PFSK-1 (cell line): Measurements from ENCODE around the gene RPA1.

Source experiments
- FOXP2 ChIP-seq: optimal IDR thresholded peaks from 2 replicates; pipeline ENCODE3; 2011; ENCODE audit warnings: borderline replicate concordance, control low read depth, inconsistent platforms; ENCODE audit not compliant: insufficient read depth; ENCODE audit errors: extremely low read length, extremely low read depth
- POLR2AphosphoS5 ChIP-seq: IDR thresholded peaks from 2 replicates; pipeline ENCODE4 v1.6.1; 2012; ENCODE audit warnings: low read depth, mild to moderate bottlenecking, control low read depth, low read length, moderate library complexity
- SIN3A ChIP-seq: IDR thresholded peaks from 2 replicates; pipeline ENCODE4 v1.6.1; 2012; ENCODE audit warnings: mild to moderate bottlenecking, low read length, moderate library complexity, borderline replicate concordance; ENCODE audit not compliant: insufficient read depth
- TAF1 ChIP-seq: IDR thresholded peaks from 2 replicates; pipeline ENCODE4 v1.6.1; 2012; ENCODE audit warnings: low read length, control low read depth, borderline replicate concordance; ENCODE audit not compliant: insufficient read depth
- TF ChIP-seq, protein P1 (sequence below), 2 experiments: IDR thresholded peaks; 2 replicates each; pipeline versions ENCODE4 v1.6.1 to v1.8.0; 2011 to 2012; ENCODE audit warnings: low read depth in 2 of 2, low read length in 2 of 2, control low read depth in 1 of 2, inconsistent platforms in 1 of 2, mild to moderate bottlenecking in 1 of 2, moderate library complexity in 1 of 2; ENCODE audit not compliant: insufficient read depth in 1 of 2

The RPA1 gene

DNA sequence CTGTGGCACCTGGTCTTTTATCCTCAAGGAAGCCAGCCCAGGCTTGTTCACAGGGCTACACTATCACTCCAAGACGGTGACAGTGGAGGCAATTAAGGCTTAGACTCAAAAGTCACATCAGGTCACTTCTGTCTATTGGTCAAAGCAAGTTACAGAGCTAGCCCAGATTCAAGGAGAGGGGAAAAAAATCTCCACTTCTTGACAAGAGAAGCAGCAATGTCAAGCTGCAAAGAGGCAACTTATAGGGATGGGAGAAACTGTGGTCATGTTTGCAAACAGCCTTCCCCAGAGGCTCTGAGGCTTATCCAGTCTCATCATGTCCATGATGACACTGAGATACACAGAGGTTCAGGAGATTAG lies 36.4 kb upstream of the RPA1 start:
- TF ChIP-seq FOXP2 (no peak), POLR2AphosphoS5 (no peak), TAF1 (no peak), SIN3A (no peak)
- TF ChIP-seq, protein P1, sequence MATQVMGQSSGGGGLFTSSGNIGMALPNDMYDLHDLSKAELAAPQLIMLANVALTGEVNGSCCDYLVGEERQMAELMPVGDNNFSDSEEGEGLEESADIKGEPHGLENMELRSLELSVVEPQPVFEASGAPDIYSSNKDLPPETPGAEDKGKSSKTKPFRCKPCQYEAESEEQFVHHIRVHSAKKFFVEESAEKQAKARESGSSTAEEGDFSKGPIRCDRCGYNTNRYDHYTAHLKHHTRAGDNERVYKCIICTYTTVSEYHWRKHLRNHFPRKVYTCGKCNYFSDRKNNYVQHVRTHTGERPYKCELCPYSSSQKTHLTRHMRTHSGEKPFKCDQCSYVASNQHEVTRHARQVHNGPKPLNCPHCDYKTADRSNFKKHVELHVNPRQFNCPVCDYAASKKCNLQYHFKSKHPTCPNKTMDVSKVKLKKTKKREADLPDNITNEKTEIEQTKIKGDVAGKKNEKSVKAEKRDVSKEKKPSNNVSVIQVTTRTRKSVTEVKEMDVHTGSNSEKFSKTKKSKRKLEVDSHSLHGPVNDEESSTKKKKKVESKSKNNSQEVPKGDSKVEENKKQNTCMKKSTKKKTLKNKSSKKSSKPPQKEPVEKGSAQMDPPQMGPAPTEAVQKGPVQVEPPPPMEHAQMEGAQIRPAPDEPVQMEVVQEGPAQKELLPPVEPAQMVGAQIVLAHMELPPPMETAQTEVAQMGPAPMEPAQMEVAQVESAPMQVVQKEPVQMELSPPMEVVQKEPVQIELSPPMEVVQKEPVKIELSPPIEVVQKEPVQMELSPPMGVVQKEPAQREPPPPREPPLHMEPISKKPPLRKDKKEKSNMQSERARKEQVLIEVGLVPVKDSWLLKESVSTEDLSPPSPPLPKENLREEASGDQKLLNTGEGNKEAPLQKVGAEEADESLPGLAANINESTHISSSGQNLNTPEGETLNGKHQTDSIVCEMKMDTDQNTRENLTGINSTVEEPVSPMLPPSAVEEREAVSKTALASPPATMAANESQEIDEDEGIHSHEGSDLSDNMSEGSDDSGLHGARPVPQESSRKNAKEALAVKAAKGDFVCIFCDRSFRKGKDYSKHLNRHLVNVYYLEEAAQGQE (IDR thresholded peaks at IDR 0.05; ENCODE audit: insufficient read depth in 1 of 2, low read depth in 2 of 2, low read length in 2 of 2): no peak

DNA sequence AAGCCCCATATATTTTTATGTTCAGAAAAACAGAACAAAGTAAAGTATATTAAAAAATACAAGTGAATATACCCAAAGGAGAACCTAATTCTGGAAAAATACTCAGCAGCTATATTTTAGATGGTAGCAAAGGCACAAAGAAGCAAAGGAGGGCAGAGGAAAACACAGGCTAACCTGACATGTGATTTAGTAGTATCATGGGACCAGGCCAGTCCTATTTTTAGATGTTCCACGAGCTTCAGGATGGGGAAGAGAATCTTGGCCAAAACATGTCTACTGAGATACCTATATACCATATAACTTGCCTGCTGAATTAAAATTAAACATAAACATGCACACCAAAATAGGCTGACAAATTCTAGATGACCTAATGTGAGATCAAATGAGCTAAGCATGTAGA lies 33.0 kb upstream of the RPA1 start:
- TF ChIP-seq POLR2AphosphoS5 (no peak), FOXP2 (no peak)

DNA sequence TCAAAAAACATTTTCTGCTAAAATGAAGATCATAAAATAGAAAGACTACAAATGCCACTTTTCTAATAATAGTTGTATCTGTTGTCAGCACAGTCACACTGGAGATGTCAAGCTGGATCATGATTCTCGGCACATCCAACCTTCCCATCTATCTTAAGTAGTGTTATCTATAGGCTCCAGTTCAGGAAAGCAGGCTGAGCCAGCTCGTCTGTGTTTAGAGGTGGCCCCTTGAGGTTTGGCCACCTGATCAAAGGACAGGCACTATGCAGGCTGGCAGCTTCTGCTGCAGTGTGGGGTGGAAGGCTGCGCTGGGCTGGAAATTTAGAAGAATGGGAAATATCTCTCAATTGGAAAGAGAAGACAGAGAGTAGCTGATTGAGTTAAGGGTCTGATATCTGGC lies 32.5 kb upstream of the RPA1 start:
- no peak for TF ChIP-seq POLR2AphosphoS5
- no peak for TF ChIP-seq TAF1
- TF ChIP-seq, protein P1 (IDR thresholded peaks at IDR 0.05; ENCODE audit: insufficient read depth in 1 of 2, low read depth in 2 of 2, low read length in 2 of 2): no peak
- TF ChIP-seq FOXP2: no peak
- no peak for TF ChIP-seq SIN3A

DNA sequence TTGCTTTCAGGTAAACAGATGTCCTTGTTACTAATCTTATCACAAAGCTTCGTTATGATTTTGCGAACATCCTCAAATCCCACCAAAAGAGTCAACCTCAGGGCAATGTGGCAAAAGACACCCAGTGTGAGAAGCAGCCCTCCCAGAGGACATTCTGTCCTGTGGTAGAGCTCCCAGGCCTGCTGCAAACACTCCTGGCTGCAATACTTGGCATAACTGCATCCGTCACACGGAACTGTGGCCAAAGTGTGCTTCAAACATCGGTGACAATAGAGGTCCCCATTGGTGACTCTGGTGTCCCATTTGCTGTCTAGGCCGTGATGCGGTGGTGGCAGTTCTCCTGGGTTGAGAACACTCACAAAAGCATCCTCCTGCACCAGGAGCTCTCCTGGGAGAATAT lies 29.6 kb upstream of the RPA1 start:
- TF ChIP-seq POLR2AphosphoS5 (no peak), SIN3A (no peak), FOXP2 (no peak), TAF1 (no peak)
- TF ChIP-seq, protein P1 (IDR thresholded peaks at IDR 0.05; ENCODE audit: insufficient read depth in 1 of 2, low read depth in 2 of 2, low read length in 2 of 2): no peak

DNA sequence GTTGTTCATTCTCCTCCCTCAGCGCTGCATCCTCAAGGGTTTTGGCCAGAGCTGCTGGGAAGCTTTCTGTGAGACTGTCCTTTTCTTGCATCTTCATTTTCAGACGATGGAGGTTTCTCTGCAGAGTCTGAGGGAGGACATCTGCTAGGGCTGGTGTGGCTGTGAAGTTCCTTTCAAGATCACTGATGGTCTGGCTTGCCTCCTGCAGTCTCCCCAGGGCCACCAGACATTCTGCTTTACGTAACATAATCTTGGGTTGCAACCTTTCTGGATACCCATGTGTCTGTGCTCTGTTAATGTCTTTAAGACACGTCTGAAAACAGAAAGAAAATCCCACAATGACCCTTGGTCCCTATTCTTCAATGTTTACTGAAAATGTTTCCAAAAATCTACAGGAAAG lies 29.1 kb upstream of the RPA1 start:
- TF ChIP-seq POLR2AphosphoS5: no peak
- TF ChIP-seq SIN3A: no peak
- TF ChIP-seq, protein P1 (IDR thresholded peaks at IDR 0.05; ENCODE audit: insufficient read depth in 1 of 2, low read depth in 2 of 2, low read length in 2 of 2): no peak
- TF ChIP-seq FOXP2: no peak
- no peak for TF ChIP-seq TAF1
